Heart left ventricle (tissue), 16 donors: Measurements from ENCODE around the gene SPTLC3. TPM values are rescaled to one million over a fixed set of nuclear protein-coding genes. Genes with fewer than 3 reads are reported as not detected.

Experiments used
- ATAC-seq, 4 donors: fragments of 200-7000 bp; cut with Tn5 transposase; one replicate each; pipeline ENCODE4 v1.9.1; 2020 to 2022; ENCODE audit warnings: moderate library complexity in 4 of 4, mild to moderate bottlenecking in 3 of 4, moderate number of reproducible peaks in 1 of 4
- DNase-seq, 5 donors: peaks; one replicate each; pipeline ENCODE4 v3.0.0-alpha.2; 2020
- H3K27ac ChIP-seq, 12 donors: fragments of 200-600 bp; sonication (generic) in 4 of 12; one replicate each; pipeline versions ENCODE4 v1.5.0 to v1.8.0; 2016 to 2022; ENCODE audit warnings: mild to moderate bottlenecking in 2 of 12
- H3K27me3 ChIP-seq, 9 donors: fragments of 200-600 bp; sonication (generic) in 2 of 9; one replicate each; pipeline versions ENCODE4 v1.5.1 to v1.8.0; 2016 to 2022; ENCODE audit warnings: mild to moderate bottlenecking in 3 of 9
- H3K36me3 ChIP-seq, 9 donors: fragments of 200-600 bp; sonication (generic) in 2 of 9; one replicate each; pipeline versions ENCODE4 v1.5.0 to v1.8.0; 2018 to 2022; ENCODE audit warnings: mild to moderate bottlenecking in 2 of 9
- H3K4me1 ChIP-seq, 12 donors: fragments of 200-600 bp; sonication (generic) in 4 of 12; one replicate each; pipeline versions ENCODE4 v1.5.0 to v1.8.0; 2016 to 2022; ENCODE audit warnings: mild to moderate bottlenecking in 3 of 12
- H3K4me3 ChIP-seq, 12 donors: fragments of 200-600 bp; sonication (generic) in 4 of 12; one replicate each; pipeline versions ENCODE4 v1.5.0 to v1.8.0; 2017 to 2022; ENCODE audit warnings: mild to moderate bottlenecking in 9 of 12, moderate library complexity in 4 of 12
- H3K9me3 ChIP-seq, 12 donors: fragments of 200-600 bp; sonication (generic) in 4 of 12; one replicate each; pipeline versions ENCODE4 v1.5.0 to v1.8.0; 2016 to 2022; ENCODE audit warnings: mild to moderate bottlenecking in 1 of 12
- CTCF ChIP-seq, 12 donors: fragments of 200-600 bp; sonication (generic) in 4 of 12; IDR thresholded peaks; one replicate each; pipeline versions ENCODE4 v1.5.0 to v1.8.0; 2018 to 2022; ENCODE audit warnings: antibody characterized with exemption in 12 of 12, mild to moderate bottlenecking in 5 of 12
- POLR2A ChIP-seq, 2 donors: fragments of 450-650 bp; IDR thresholded peaks; one replicate each; pipeline ENCODE4 v1.6.1; 2017; ENCODE audit warnings: antibody characterized with exemption in 2 of 2, mild to moderate bottlenecking in 2 of 2, moderate library complexity in 2 of 2
- WGBS, 4 donors: extraction: QIAGEN DNeasy Blood & Tissue Kit in 2 of 4; methylation state at CpG; one replicate each; pipeline versions ENCODE4 v1.1.5 to v1.1.7; 2013 to 2018; 5-methylcytosine and 5-hydroxymethylcytosine counted together
- intact Hi-C, 10 donors: fragments of 100-400 bp; cut with DNase I; formaldehyde crosslinking; loops; one replicate each; pipeline versions ENCODE4 v1.11.1 to v1.14.2; 2022
- polyA plus RNA-seq, 2 donors: library from polyadenylated mRNA; stranded (reverse); fragments of 200-250 nt; gene quantifications; one replicate each; pipeline ENCODE4 v1.2.3, GENCODE V29; 2013
- total RNA-seq, 9 donors: library from RNA; depleted of rRNA in 2 of 9; stranded (reverse); fragments of >200 nt in 2 of 9; fragmentation: NEBNext Ultra II Directional in 3 of 9; extraction: Animal tissue kit (Norgen Biotek cat#: 25700) in 3 of 9; gene quantifications; one replicate each; pipeline versions ENCODE4 v1.1.0 to v1.2.4, GENCODE V29; 2016 to 2023
- donor health status: ischemic (EF 13 %, LVEDD 7.1; RV severe dilation, severe dysfunction).
- donor health status: healthy with polysubstance abuse.
- donor health status: DM: no; HTN: yes; CAD: no.
- donor health status: DM: no; HTN: no; CAD: no.
- donor health status: ischemic (EF 25% LVEDD 6.9; RV normal size, moderate dysfunction).
- donor health status: ischemic (EF 25% LVEDD 5.7; RV mildly dilated, moderate dysfunction).
- donor health status: healthy.
- donor health status: DM: yes; HTN: yes; CAD: no.
- donor health status: ischemic (EF 35%, LVEDD 5.7; RV mildly dilated, moderate dysfunction).
- donor health status: nonischemic (EF 11% LVEDD 7.7; RV severe dilation, severe dysfunction).
- donor health status: DM: yes; HTN: yes; CAD: no.
- donor health status: PGD.
- donor health status: ischemic (EF 29% LVEDD 5.4; RV normal size, mild dysfunction).
- donor health status: nonischemic (EF 23%, LVEDD 6.1; RV moderate dilation, normal function).

The SPTLC3 gene
- total and polyA plus RNA-seq, 11 donors = 0.57 to 15.4 (median 6.0) TPM

GRCh38 chr20:13110796-13111195 is 102.0 kb downstream of the SPTLC3 start:
- no peak for TF ChIP-seq POLR2A (IDR thresholded peaks at IDR 0.05)
- TF ChIP-seq CTCF (IDR thresholded peaks at IDR 0.05) = no peak
- H3K36me3 ChIP-seq = peaks cover 0 to 18% (median 2%) of the 10 kb centered on the region in 9 donors
- H3K27ac ChIP-seq = no peak overlapping the region
- whole genome bisulfite sequencing, 4 donors = 80 to 85% (median 81%) methylated on average over 2 of the region's 2 CpGs
- ATAC-seq (no peak), DNase-seq (no peak)
- H3K4me1 ChIP-seq = peaks cover 0 to 6% (median 0%) of the 10 kb centered on the region in 12 donors
- no peaks in the 10 kb centered on the region for H3K9me3 ChIP-seq
- intact Hi-C loops = loop anchor here in 6 of 10 donors (10.0 kb wide), 5 partner anchors 154 to 944 kb away; no protein-coding TSS in a partner anchor
- H3K27me3 ChIP-seq = no peaks in the 10 kb centered on the region
- H3K4me3 ChIP-seq = no peak overlapping the region

- no peak for DNase-seq
- Histone ChIP-seq H3K27me3 (no peaks in the 10 kb centered on the region), H3K36me3 (peaks cover 0 to 18% (median 2%) of the 10 kb centered on the region in 9 donors), H3K9me3 (no peaks in the 10 kb centered on the region), H3K4me3 (no peak overlapping the region), H3K27ac (no peak overlapping the region), H3K4me1 (no peaks in the 10 kb centered on the region)
- no peak for TF ChIP-seq POLR2A (IDR thresholded peaks at IDR 0.05)
- no peak for TF ChIP-seq CTCF (IDR thresholded peaks at IDR 0.05)
- intact Hi-C loops = loop anchor here in 6 of 10 donors (10.0 kb wide), 5 partner anchors 153 to 943 kb away; no protein-coding TSS in a partner anchor
- WGBS, 4 donors = 68 to 80% (median 71%) methylated on average over 5 of the region's 5 CpGs
- no peak for ATAC-seq
Observed at GRCh38 chr20:13111249-13111911, 102.6 kb downstream of the SPTLC3 start.

GRCh38 chr20:13113731-13114130 is 105.0 kb downstream of the SPTLC3 start:
- DNase-seq (no peak), ATAC-seq (no peak)
- Histone ChIP-seq H3K4me1 (no peaks in the 10 kb centered on the region), H3K27ac (no peak overlapping the region), H3K4me3 (no peak overlapping the region), H3K27me3 (no peaks in the 10 kb centered on the region), H3K9me3 (no peaks in the 10 kb centered on the region), H3K36me3 (peaks cover 0 to 18% (median 2%) of the 10 kb centered on the region in 9 donors)
- intact Hi-C loops = loop anchor here in 6 of 10 donors (10.0 kb wide), 5 partner anchors 151 to 941 kb away; no protein-coding TSS in a partner anchor
- 91 to 98% (median 96%) methylated on average over 3 of the region's 3 CpGs for WGBS, 4 donors
- TF ChIP-seq POLR2A (IDR thresholded peaks at IDR 0.05) (no peak), CTCF (IDR thresholded peaks at IDR 0.05) (no peak)

- TF ChIP-seq POLR2A (IDR thresholded peaks at IDR 0.05) (no peak), CTCF (IDR thresholded peaks at IDR 0.05) (no peak)
- 63 to 84% (median 77%) methylated on average over 2 of the region's 2 CpGs for WGBS, 4 donors
- intact Hi-C loops = loop anchor here in 9 of 10 donors (5.0 to 10.0 kb wide), 8 partner anchors 148 to 938 kb away; no protein-coding TSS in a partner anchor
Observed at GRCh38 chr20:13117200-13117599, 108.4 kb downstream of the SPTLC3 start.

More at GRCh38 chr20:13117200-13117599, 108.4 kb downstream of the SPTLC3 start:
- Histone ChIP-seq H3K4me3 (no peak overlapping the region), H3K27me3 (no peaks in the 10 kb centered on the region), H3K36me3 (peaks cover 0 to 4% (median 0%) of the 10 kb centered on the region in 9 donors), H3K4me1 (no peaks in the 10 kb centered on the region), H3K9me3 (no peaks in the 10 kb centered on the region), H3K27ac (no peak overlapping the region)
- DNase-seq (no peak), ATAC-seq (no peak)
